HG03135 (cell line): ENCODE results near the gene SOD1.
"Not testable (repeated sequence)": the region's sequence is repeated elsewhere in the genome, so short reads cannot be mapped to it uniquely, and the experiment has no call there.

Experiments
- ATAC-seq: cut with Tn5 transposase; IDR thresholded peaks from one replicate; pipeline ENCODE4 v1.9.1; 2021; ENCODE audit warnings: mild to moderate bottlenecking, moderate library complexity; ENCODE audit not compliant: unreplicated experiment

SOD1 gene

DNA sequence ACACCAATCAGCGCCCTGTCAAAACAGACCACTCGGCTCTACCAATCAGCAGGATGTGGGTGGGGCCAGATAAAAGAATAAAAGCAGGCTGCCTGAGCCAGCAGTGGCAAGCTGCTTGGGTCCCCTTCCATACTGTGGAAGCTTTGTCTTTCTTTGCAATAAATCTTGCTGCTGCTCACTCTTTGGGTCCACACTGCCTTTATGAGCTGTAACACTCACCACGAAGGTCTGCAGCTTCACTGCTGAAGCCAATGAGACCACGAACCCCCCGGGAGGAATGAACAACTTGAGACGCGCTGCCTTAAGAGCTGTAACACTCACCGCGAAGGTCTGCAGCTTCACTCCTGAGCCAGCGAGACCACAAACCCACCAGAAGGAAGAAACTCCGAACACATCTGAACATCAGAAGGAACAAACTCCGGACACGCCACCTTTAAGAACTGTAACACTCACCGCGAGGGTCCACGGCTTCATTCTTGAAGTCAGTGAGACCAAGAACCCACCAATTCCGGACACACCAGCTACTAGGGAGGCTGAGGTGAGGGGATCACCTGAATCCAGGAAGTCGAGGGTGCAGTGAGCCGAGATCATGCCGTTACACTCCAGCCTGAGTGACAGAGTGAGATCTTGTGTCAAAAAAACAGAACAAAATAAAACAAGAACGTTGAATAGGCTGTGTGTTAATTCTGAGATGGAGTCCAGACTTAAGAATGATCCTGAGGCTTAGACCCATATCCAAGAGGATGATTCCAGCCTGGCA, 4.5 kb upstream of the SOD1 start:
- not testable (repeated sequence) for ATAC-seq

DNA sequence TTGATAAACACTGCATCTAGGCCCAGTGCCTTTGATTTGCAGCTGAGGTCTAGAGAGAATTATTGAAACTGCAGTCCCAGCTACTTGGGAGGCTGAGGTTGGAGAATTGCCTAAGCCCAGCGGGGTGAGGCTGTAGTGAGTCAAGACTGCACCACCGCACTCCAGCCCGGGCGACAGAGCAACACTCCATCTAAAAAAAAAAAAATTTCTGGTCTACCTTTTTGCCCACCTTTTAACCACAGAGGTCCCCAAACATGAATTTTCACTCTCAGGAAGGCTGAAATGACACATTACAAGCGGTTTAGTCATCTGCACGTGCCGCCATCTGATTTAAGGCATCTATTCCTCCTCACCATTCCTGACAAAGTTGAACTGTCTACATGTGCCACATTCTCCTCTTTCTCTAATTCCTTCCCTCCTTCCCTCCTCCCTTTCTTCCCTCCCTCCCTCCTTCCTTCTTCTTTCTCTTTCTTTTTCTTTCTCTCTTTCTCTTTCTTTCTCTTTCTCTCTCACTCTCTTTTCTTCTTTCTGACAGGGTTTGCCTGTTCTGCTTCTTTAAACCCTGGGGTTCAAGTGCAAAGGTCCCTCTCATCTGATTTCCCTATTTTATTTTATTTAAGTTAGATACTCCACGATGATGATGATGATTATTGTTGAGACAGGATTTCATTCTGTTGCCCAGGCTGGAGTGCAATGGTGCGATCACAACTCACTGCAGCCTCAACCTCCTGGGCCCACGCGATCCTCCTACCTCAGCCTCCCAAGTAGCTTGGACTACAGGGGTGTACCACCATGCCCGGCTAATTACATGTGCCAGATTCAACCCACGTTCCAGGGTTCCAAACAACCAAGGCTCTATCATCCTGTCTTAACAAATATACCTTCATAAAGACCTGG, 3.0 kb upstream of the SOD1 start:
- ATAC-seq = no peak

DNA sequence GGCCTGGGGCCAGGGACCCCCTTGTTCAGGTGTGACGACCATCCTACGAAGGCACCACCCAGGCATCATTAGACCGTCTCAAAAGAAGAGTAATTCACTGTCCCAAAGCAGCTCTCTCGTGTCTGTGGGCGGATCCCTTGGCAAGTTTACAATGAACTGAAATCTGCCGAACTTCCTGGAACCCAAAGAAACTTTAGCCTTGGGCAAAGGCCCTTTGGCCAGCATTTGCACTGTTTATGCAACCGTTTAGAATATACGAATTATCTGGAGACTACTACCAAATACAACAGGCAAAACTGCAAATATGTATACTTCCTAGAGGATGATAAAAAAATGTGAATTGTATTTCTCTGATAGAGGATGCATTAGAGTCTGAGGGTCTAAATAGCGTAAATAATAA, 1.4 kb upstream of the SOD1 start:
- ATAC-seq = no peak

DNA sequence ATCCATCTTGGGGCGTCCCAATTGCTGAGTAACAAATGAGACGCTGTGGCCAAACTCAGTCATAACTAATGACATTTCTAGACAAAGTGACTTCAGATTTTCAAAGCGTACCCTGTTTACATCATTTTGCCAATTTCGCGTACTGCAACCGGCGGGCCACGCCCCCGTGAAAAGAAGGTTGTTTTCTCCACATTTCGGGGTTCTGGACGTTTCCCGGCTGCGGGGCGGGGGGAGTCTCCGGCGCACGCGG, 282 bp upstream of the SOD1 start:
- peak; percentile 30 for ATAC-seq

DNA sequence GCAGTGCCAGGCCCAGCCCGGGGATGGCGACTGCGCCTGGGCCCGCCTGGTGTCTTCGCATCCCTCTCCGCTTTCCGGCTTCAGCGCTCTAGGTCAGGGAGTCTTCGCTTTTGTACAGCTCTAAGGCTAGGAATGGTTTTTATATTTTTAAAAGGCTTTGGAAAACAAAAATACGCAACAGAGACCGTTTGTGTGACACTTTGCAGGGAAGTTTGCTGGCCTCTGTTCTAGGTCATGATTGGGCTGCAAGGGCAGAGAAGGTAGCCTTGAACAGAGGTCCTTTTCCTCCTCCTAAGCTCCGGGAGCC, 719 bp downstream of the SOD1 start:
- ATAC-seq = no peak

DNA sequence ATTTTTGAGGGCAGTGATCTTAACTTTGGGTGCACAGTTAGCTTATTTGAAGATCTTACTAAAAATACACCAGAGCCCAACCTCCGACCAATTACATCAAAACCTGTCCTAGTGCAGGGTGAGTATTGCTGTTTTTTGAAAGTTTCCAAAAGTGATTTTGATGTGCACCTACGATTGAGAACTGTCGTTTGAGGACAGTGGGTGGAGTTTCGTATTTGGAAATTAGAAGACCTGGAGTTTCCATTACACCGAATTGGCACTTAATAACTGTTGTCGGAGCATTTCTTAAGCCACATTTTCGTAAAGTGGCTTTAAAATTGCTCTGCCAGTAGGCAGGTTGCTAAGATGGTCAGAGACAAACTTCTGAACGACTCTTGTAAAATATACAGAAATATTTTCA, 1.1 kb downstream of the SOD1 start:
- no peak for ATAC-seq

DNA sequence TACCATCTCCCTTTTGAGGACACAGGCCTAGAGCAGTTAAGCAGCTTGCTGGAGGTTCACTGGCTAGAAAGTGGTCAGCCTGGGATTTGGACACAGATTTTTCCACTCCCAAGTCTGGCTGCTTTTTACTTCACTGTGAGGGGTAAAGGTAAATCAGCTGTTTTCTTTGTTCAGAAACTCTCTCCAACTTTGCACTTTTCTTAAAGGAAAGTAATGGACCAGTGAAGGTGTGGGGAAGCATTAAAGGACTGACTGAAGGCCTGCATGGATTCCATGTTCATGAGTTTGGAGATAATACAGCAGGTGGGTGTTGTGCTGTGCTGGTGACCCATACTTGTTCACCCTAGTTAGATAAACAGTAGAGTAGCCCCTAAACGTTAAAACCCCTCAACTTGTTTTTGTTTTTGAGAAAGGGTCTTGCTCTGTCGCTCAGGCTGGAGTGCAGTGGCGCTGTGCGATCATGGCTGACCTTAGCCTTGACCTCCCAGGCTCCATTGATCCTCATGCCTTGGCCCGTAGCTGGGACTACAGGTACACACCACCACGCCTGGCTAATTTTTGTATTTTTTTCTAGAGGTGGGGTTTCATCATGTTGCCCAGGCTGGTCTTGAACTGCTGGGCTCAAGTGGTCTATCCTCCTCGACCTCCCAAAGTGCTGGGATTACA, 4.2 kb downstream of the SOD1 start:
- ATAC-seq = no peak

DNA sequence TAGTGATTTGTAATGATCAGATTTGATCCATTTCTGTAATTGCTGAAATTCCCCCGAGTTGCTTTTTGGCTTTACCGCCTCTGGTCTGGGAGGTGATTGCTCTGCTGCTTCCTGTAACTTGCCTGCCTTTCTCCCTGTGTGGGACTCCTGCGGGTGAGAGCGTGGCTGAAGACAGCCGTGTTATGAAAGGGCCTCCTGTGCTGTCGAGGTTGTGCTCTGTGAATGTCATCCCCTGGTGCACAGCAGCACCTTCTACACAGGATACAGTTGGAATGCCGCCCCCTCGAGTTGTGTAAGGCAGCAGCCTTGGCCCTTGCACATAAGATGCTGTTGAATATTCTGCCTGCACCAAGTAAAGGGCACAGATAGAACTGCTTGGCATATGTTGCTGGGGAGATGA, 5.9 kb downstream of the SOD1 start:
- no peak for ATAC-seq

DNA sequence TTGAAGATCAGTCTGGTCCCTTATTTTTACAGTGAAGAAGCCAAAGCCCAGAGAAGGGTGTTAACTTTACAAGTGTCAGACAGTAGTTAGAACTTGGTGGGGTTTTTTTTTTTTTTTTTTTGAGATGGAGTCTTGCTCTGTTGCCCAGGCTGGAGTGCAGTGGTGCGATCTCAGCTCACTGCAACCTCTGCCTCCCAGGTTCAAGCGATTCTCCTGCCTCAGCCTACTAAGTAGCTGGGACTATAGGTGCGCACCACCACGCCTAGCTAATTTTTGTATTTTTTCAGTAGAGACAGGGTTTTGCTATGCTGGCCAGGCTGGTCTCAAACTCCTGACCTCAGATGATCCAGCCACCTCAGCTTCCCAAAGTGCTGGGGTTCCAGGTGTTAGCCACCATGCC, 6.4 kb downstream of the SOD1 start:
- not testable (repeated sequence) for ATAC-seq

DNA sequence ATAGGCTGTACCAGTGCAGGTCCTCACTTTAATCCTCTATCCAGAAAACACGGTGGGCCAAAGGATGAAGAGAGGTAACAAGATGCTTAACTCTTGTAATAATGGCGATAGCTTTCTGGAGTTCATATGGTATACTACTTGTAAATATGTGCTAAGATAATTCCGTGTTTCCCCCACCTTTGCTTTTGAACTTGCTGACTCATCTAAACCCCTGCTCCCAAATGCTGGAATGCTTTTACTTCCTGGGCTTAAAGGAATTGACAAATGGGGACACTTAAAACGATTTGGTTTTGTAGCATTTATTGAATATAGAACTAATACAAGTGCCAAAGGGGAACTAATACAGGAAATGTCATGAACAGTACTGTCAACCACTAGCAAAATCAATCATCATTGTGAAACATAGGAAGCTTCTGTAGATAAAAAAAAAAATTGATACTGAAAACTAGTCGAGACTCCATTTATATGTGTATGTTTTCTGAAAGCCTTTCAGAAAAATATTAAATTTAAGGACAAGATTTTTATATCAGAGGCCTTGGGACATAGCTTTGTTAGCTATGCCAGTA, 7.0 kb downstream of the SOD1 start:
- ATAC-seq = no peak

DNA sequence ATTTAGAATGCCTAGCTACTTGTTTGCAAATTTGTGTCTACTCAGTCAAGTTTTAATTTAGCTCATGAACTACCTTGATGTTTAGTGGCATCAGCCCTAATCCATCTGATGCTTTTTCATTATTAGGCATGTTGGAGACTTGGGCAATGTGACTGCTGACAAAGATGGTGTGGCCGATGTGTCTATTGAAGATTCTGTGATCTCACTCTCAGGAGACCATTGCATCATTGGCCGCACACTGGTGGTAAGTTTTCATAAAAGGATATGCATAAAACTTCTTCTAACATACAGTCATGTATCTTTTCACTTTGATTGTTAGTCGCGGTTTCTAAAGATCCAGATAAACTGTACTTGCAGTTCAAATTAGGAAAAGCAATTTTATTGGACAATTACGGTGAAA, 7.6 kb downstream of the SOD1 start:
- ATAC-seq = no peak

DNA sequence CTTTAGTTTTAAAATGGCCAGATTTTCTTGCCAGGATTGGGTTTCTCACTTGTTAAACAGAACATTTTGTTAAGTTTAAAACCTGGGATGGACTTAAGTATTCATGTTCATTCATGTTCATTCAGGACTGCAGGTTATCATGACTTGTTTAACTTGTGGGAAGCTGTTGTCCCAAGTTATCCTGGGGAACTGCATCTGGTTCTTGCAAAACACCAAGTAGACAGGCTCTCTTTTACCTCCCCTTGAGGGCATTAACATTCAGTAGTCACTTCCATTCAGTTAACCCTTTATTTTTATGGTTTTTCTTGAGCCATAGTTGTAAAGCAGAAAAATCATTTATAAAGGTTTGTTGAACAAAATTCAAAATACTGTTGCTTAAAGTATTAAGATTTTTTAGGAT, 8.1 kb downstream of the SOD1 start:
- ATAC-seq = no peak

DNA sequence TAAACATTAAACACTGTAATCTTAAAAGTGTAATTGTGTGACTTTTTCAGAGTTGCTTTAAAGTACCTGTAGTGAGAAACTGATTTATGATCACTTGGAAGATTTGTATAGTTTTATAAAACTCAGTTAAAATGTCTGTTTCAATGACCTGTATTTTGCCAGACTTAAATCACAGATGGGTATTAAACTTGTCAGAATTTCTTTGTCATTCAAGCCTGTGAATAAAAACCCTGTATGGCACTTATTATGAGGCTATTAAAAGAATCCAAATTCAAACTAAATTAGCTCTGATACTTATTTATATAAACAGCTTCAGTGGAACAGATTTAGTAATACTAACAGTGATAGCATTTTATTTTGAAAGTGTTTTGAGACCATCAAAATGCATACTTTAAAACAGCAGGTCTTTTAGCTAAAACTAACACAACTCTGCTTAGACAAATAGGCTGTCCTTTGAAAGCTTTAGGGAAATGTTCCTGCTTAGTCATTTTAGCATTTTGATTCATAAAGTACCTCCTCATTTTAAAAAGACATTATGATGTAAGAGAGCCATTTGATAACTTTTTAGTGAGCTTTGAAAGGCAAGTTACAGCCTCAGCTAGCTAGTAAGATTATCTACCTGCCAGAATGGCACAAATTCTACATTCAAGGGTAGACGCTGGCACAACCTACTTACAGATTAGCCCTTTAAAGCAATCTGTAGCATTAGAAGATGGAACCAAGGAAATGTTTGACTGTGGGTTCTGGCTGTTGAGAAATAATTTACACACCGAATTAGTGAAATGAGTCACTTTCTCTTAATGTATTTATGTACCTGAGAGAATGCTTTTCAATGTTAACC, 9.4 kb downstream of the SOD1 start:
- no peak for ATAC-seq

DNA sequence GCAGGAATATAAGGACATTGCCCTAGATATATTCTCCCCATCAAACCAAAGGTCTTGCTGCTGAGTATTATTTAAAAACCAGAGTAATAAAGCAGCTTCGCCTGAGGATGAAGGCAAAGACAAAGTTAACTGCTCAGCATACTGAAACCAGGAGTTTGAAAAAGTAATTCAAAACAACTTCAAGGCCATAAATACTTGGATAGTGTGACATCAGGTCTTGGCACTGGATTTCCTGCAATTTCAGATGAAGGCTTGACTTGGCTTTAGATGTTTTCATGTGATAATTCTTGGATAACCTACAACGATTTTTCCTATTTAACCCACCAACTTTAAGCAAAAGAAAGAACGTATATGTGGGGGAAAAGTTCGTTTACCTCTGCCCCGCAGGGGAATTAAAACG, 10.6 kb downstream of the SOD1 start:
- no peak for ATAC-seq

DNA sequence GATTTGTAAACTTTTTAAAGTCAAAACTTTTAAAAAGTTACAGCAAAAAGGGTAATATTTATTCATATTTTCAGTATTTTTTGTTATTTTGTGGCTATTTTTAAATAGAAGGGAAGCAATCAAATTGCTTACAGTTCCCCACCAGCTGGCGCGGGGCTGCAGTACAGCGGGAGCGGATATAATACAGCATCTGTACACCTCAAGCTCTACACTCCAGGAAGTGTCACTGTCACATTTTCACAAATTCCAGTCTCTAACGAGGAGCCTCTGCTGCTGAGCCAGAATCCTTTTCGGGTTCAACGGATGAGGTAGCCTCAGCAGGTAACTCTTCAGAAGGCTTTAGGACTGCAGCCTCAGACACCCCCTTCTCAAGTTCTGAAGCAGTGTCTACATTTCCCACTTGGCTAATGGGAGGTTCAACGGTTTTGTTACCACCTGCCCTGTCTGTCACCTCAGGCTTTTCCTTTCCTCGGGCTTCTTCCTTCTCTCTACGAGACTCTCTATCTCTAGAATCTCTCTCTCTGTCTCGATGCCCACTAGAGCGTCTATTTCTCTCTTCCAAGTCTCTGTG, 11.7 kb downstream of the SOD1 start:
- no peak for ATAC-seq

DNA sequence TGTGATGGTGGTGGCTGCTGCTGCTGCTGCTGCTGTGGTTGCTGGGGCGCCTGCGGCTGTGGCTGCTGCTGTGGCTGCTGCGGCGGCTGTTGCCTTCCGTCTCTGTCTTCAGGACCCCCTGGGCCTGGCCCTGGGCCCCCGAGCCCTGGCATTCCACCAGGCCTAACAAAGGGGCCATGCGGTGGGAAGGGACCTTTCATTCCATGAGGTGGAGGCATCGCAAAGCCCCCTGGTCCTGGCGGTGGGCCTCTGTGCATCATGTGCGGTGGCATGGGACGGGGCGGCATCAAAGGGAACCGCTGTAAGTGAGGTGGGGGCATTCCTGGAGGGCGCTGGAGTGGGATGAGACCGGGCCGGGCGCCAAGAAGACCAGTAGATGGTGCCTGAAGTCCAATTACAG, 12.4 kb downstream of the SOD1 start:
- no peak for ATAC-seq

DNA sequence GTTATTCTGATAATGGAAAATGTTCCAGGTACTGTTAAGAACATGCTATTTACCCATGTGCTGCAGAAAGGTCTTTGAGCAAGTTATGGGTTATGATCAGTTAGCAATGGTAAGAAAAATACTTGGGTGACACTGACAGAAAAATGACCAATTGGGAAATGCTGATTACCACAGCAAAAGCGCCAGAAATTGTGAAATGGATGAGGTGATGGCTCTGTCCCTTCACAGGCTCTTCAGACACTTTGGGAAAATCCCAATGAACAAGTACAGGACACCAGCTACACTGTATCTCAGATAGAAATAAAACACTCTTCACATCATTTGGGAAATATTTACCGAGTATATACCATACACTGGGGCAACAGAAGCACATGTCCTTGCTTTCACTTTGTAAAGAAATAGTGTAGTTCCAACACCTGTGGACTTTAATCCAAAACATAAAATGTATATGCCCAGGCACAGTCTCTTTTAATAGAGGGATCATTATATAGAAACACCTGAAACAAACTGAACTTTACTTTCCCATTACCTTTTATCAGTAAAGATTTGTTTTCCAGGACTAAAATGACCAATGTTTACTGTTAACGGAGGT, 13.9 kb downstream of the SOD1 start:
- ATAC-seq = no peak

DNA sequence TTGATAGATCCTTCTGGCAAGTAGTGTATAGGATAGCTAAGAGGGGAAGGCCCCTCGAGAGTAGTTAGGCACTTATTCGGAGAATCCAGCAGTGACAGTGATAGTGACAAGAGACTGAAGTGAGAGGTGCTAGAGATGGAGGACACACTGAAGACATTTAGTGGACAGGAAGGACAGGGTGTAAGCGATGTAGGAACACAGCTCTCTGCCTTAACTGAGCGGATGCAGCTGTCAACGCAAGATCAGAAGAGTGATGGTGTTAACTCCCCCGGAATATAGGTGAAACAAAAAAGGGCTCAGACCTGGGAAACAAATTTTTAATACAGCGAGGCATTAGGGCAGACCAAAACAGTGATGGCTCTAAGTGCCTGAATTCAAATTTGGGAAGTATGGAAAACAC, 15.8 kb downstream of the SOD1 start:
- no peak for ATAC-seq

DNA sequence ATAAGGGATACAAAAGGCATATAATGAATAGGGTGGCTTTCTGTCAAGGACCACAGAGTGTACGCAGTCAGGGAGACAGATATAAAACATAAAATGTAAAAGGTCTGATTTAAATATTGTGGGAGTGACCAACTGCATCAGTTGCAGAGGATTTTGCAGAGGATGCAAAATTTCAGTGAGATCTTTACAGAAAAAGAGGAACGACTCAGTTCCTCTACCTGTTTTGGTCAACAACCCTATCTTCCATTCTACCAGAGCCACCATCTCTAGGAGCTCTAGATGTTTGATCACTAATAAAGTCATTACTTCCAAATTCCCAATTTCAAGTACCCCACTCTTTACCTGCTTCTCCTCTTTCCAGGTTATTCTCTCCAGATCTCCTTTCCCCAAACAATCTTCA, 16.5 kb downstream of the SOD1 start:
- ATAC-seq = no peak

DNA sequence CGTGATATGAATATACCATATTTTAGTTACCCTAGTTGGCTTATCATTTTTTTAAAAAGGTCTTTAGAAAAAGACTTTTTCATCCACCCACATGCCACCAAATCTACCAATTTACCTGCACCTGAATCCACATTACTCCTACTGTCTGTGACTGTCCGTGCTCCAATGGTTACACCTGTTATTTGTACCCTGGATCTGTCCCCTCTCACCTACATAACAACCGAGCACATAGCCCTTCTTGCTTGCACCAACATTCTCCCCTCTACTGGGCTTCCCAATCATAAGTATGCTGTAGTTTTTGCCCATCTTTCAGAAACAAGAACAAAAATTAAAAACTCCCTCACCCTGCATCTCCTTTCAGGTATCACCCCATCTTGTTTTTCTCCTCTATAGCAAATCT, 17.6 kb downstream of the SOD1 start:
- no peak for ATAC-seq
